ENCODE data around the gene RPGRIP1.
"Not testable (repeated sequence)": the region's sequence is repeated elsewhere in the genome, so short reads cannot be mapped to it uniquely, and the experiment has no call there.

GRCh38 chr14:21256102-21256447 lies 23.8 kb upstream of the RPGRIP1 start:
- TF ChIP-seq POLR2A, CTCF, EP300, POLR2AphosphoS5 (IDR thresholded peaks at IDR 0.05): not testable (repeated sequence)
